Adipocyte (in vitro differentiated cells): Measurements from ENCODE around the gene MYO7B.
"Not testable (repeated sequence)": the region's sequence is repeated elsewhere in the genome, so short reads cannot be mapped to it uniquely, and the experiment has no call there.

Experiments
- DNase-seq: peaks from one replicate; pipeline ENCODE4 v3.0.0-alpha.2; 2015; ENCODE audit warnings: low read depth
- H3K27me3 ChIP-seq: replicated peaks from 2 replicates; pipeline ENCODE4 v1.7.0; 2013; ENCODE audit warnings: mild to moderate bottlenecking, low read length, moderate library complexity; ENCODE audit not compliant: control insufficient read depth, insufficient read depth
- H3K36me3 ChIP-seq: 2 replicates; pipeline ENCODE4 v1.7.0; 2013; ENCODE audit warnings: low read length, mild to moderate bottlenecking, moderate library complexity; ENCODE audit not compliant: control insufficient read depth, insufficient read depth, severe bottlenecking
- H3K4me1 ChIP-seq: 2 replicates; pipeline ENCODE4 v1.7.0; 2013; ENCODE audit warnings: mild to moderate bottlenecking, low read length, moderate library complexity; ENCODE audit not compliant: control insufficient read depth, insufficient read depth
- H3K4me3 ChIP-seq: 2 replicates; pipeline ENCODE4 v1.7.0; 2013; ENCODE audit warnings: mild to moderate bottlenecking, low read length, moderate library complexity
- H3K9ac ChIP-seq: 2 replicates; pipeline ENCODE4 v1.7.0; 2013; ENCODE audit warnings: mild to moderate bottlenecking, low read length, moderate library complexity
- H3K9me3 ChIP-seq: 2 replicates; pipeline ENCODE4 v1.7.0; 2013; ENCODE audit warnings: mild to moderate bottlenecking, low read length, moderate library complexity; ENCODE audit not compliant: control insufficient read depth

The MYO7B gene

GRCh38 chr2:127537644-127538043 is 2.2 kb downstream of the MYO7B start:
- no peaks in the 10 kb centered on the region for H3K9me3 ChIP-seq
- H3K4me3 ChIP-seq, result no peak overlapping the region
- H3K4me1 ChIP-seq, result peaks cover 10% of the 10 kb centered on the region
- no peak overlapping the region for H3K9ac ChIP-seq
- no peak for DNase-seq
- H3K27me3 ChIP-seq, result peaks cover 18% of the 10 kb centered on the region
- no peaks in the 10 kb centered on the region for H3K36me3 ChIP-seq

GRCh38 chr2:127541809-127542208 is 6.3 kb downstream of the MYO7B start:
- Histone ChIP-seq H3K9ac (no peak overlapping the region), H3K4me3 (no peak overlapping the region), H3K4me1 (peaks cover 10% of the 10 kb centered on the region), H3K36me3 (no peaks in the 10 kb centered on the region), H3K27me3 (peaks cover 5% of the 10 kb centered on the region), H3K9me3 (no peaks in the 10 kb centered on the region)
- DNase-seq, result no peak

- H3K36me3 ChIP-seq, result no peaks in the 10 kb centered on the region
- no peak for DNase-seq
- H3K9me3 ChIP-seq, result no peaks in the 10 kb centered on the region
- no peak overlapping the region for H3K9ac ChIP-seq
- peaks cover 10% of the 10 kb centered on the region for H3K27me3 ChIP-seq
- no peak overlapping the region for H3K4me3 ChIP-seq
- H3K4me1 ChIP-seq, result peaks cover 10% of the 10 kb centered on the region
Measured at GRCh38 chr2:127542231-127542630, 6.7 kb downstream of the MYO7B start.

GRCh38 chr2:127543013-127543501 is 7.6 kb downstream of the MYO7B start:
- H3K4me1 ChIP-seq, DNase-seq, H3K9ac ChIP-seq, H3K4me3 ChIP-seq, H3K36me3 ChIP-seq, H3K9me3 ChIP-seq: not testable (repeated sequence)
- peaks cover 17% of the 10 kb centered on the region for H3K27me3 ChIP-seq

GRCh38 chr2:127545189-127545588 is 9.7 kb downstream of the MYO7B start:
- Histone ChIP-seq H3K27me3 (peaks cover 25% of the 10 kb centered on the region), H3K9me3 (no peaks in the 10 kb centered on the region), H3K4me1 (peaks cover 10% of the 10 kb centered on the region), H3K36me3 (no peaks in the 10 kb centered on the region), H3K9ac (no peak overlapping the region), H3K4me3 (no peak overlapping the region)
- DNase-seq, result no peak

GRCh38 chr2:127545796-127546195 is 10.3 kb downstream of the MYO7B start:
- Histone ChIP-seq H3K4me3 (no peak overlapping the region), H3K9ac (no peak overlapping the region), H3K27me3 (peaks cover 30% of the 10 kb centered on the region), H3K9me3 (peaks cover 4% of the 10 kb centered on the region), H3K4me1 (peaks cover 10% of the 10 kb centered on the region), H3K36me3 (no peaks in the 10 kb centered on the region)
- no peak for DNase-seq

GRCh38 chr2:127546797-127547196 is 11.3 kb downstream of the MYO7B start:
- no peak for DNase-seq
- H3K4me1 ChIP-seq, result peaks cover 5% of the 10 kb centered on the region
- H3K9ac ChIP-seq, result no peak overlapping the region
- peaks cover 4% of the 10 kb centered on the region for H3K9me3 ChIP-seq
- H3K36me3 ChIP-seq, result no peaks in the 10 kb centered on the region
- peaks cover 37% of the 10 kb centered on the region for H3K27me3 ChIP-seq
- H3K4me3 ChIP-seq, result no peak overlapping the region

- Histone ChIP-seq H3K4me1 (no peaks in the 10 kb centered on the region), H3K9me3 (peaks cover 17% of the 10 kb centered on the region), H3K9ac (no peak overlapping the region), H3K4me3 (no peak overlapping the region), H3K27me3 (peaks cover 37% of the 10 kb centered on the region), H3K36me3 (no peaks in the 10 kb centered on the region)
- no peak for DNase-seq
Measured at GRCh38 chr2:127551221-127551930, 15.9 kb downstream of the MYO7B start.

- Histone ChIP-seq H3K4me3 (no peak overlapping the region), H3K9ac (no peak overlapping the region), H3K36me3 (no peaks in the 10 kb centered on the region), H3K9me3 (peaks cover 26% of the 10 kb centered on the region), H3K27me3 (peaks cover 28% of the 10 kb centered on the region), H3K4me1 (no peaks in the 10 kb centered on the region)
- DNase-seq, result no peak
Measured at GRCh38 chr2:127552336-127552735, 16.9 kb downstream of the MYO7B start.

GRCh38 chr2:127552846-127553245 is 17.4 kb downstream of the MYO7B start:
- Histone ChIP-seq H3K4me3 (no peak overlapping the region), H3K9me3 (peaks cover 26% of the 10 kb centered on the region), H3K4me1 (no peaks in the 10 kb centered on the region), H3K36me3 (no peaks in the 10 kb centered on the region), H3K9ac (no peak overlapping the region), H3K27me3 (peaks cover 23% of the 10 kb centered on the region)
- no peak for DNase-seq

- H3K9me3 ChIP-seq, result peaks cover 17% of the 10 kb centered on the region
- H3K9ac ChIP-seq, result no peak overlapping the region
- H3K4me3 ChIP-seq, result no peak overlapping the region
- H3K27me3 ChIP-seq, result no peaks in the 10 kb centered on the region
- peaks cover 38% of the 10 kb centered on the region for H3K4me1 ChIP-seq
- H3K36me3 ChIP-seq, result no peaks in the 10 kb centered on the region
- DNase-seq, result no peak
Measured at GRCh38 chr2:127558911-127559310, 23.4 kb downstream of the MYO7B start.

GRCh38 chr2:127559454-127559853 is 24.0 kb downstream of the MYO7B start:
- Histone ChIP-seq H3K36me3 (no peaks in the 10 kb centered on the region), H3K9ac (no peak overlapping the region), H3K27me3 (no peaks in the 10 kb centered on the region), H3K4me3 (no peak overlapping the region), H3K9me3 (peaks cover 17% of the 10 kb centered on the region), H3K4me1 (peaks cover 40% of the 10 kb centered on the region)
- no peak for DNase-seq
